Endodermal cell (in vitro differentiated cells): ENCODE data around the gene KLHL18. TPM values are rescaled to one million over a fixed set of nuclear protein-coding genes. Genes with fewer than 3 reads are reported as not detected.

Source experiments
- DNase-seq: peaks from one replicate; pipeline ENCODE4 v3.0.0-alpha.2; 2017
- H3K27ac ChIP-seq: 2 replicates; pipeline ENCODE4 v1.5.1; 2013; ENCODE audit warnings: mild to moderate bottlenecking, low read depth, low read length, moderate library complexity
- H3K27me3 ChIP-seq: 2 replicates; pipeline ENCODE4 v1.6.1; 2013; ENCODE audit warnings: mild to moderate bottlenecking, low read length, moderate library complexity; ENCODE audit not compliant: insufficient read depth, control insufficient read depth, poor library complexity, severe bottlenecking
- H3K36me3 ChIP-seq: 2 replicates; pipeline ENCODE4 v1.7.0; 2013; ENCODE audit warnings: mild to moderate bottlenecking, low read length, moderate library complexity; ENCODE audit not compliant: control insufficient read depth, insufficient read depth
- H3K4me1 ChIP-seq: one replicate; pipeline ENCODE4 v1.7.0; 2013; ENCODE audit warnings: low read length; ENCODE audit not compliant: control insufficient read depth, insufficient read depth
- H3K4me3 ChIP-seq: 2 replicates; pipeline ENCODE4 v1.5.1; 2013; ENCODE audit warnings: mild to moderate bottlenecking, low read length, moderate library complexity
- H3K9ac ChIP-seq: 2 replicates; pipeline ENCODE4 v1.6.1; 2013; ENCODE audit warnings: mild to moderate bottlenecking, low read length, moderate library complexity; ENCODE audit not compliant: poor library complexity, severe bottlenecking; ENCODE audit errors: extremely low read depth
- H3K9me3 ChIP-seq: 2 replicates; pipeline ENCODE4 v1.6.1; 2013; ENCODE audit warnings: mild to moderate bottlenecking, low read length, moderate library complexity; ENCODE audit not compliant: control insufficient read depth
- H3K27ac Mint-ChIP-seq: 2 replicates; pipeline ENCODE4 v1.8.0; 2020; ENCODE audit warnings: mixed read lengths
- H3K27me3 Mint-ChIP-seq: 2 replicates; pipeline ENCODE4 v1.8.0; 2021; ENCODE audit warnings: mild to moderate bottlenecking, mixed read lengths; ENCODE audit not compliant: insufficient read depth
- H3K36me3 Mint-ChIP-seq: 2 replicates; pipeline ENCODE4 v1.8.0; 2020; ENCODE audit warnings: low read depth, mixed read lengths
- H3K4me1 Mint-ChIP-seq: 2 replicates; pipeline ENCODE4 v1.8.0; 2020; ENCODE audit warnings: mixed read lengths
- H3K4me3 Mint-ChIP-seq: 2 replicates; pipeline ENCODE4 v1.8.0; 2020; ENCODE audit warnings: mild to moderate bottlenecking, moderate library complexity, mixed read lengths
- H3K9me3 Mint-ChIP-seq: 2 replicates; pipeline ENCODE4 v1.8.0; 2020; ENCODE audit warnings: mild to moderate bottlenecking, mixed read lengths
- WGBS, 2 experiments: methylation state at CpG; one replicate each; pipeline versions ENCODE4 v1.1.5 to v1.1.7; 2013; ENCODE audit warnings: missing lambda C conversion rate in 2 of 2, mixed read lengths in 1 of 2; ENCODE audit not compliant: insufficient coverage in 1 of 2, insufficient read length in 1 of 2; 5-methylcytosine and 5-hydroxymethylcytosine counted together
- total RNA-seq, 2 donors: library from RNA; stranded (reverse); fragmentation: NEBNext Ultra II Directional in 1 of 2; extraction: Animal tissue kit (Norgen Biotek cat#: 25700) in 1 of 2; gene quantifications; 2 replicates in 1 of 2; 3 replicates in 1 of 2; pipeline ENCODE4 v1.2.1, GENCODE V29; 2021
- TF ChIP-seq, protein P1 (sequence below): fragments of 200-600 bp; sonication (generic); conservative IDR thresholded peaks from 2 replicates; pipeline ENCODE4 v1.5.0; 2021; ENCODE audit warnings: antibody characterized with exemption, mild to moderate bottlenecking

KLHL18 gene
- total RNA-seq, 2 donors from 2014 or later = 20.7 to 28.3 TPM

DNA sequence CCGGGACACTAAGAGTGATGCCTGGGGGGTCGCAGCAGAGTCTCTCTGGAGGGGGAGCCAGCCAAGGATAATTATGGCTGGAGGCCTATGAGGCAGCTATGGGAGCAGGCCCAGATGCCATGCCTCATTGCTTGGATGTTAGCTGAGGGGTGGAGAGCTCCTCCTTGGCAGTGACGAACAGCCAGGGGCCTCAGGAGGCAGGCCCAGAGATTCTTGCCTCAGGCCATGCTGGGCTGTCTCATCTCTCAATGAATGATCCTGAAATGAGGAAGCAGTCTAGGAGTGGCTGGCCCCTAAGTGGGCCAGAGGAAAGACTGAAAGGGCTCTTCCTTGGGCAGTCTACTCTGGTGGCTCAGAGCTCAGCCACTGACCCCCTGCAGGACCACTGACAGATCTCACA is 21.4 kb upstream of the KLHL18 start:
- H3K4me3 Mint-ChIP-seq = no peak overlapping the region
- no peaks in the 10 kb centered on the region for H3K36me3 ChIP-seq
- no peaks in the 10 kb centered on the region for H3K9me3 Mint-ChIP-seq
- WGBS, 2 experiments = 90 to 92% methylated on average over 3 of the region's 3 CpGs
- TF ChIP-seq, protein P1, sequence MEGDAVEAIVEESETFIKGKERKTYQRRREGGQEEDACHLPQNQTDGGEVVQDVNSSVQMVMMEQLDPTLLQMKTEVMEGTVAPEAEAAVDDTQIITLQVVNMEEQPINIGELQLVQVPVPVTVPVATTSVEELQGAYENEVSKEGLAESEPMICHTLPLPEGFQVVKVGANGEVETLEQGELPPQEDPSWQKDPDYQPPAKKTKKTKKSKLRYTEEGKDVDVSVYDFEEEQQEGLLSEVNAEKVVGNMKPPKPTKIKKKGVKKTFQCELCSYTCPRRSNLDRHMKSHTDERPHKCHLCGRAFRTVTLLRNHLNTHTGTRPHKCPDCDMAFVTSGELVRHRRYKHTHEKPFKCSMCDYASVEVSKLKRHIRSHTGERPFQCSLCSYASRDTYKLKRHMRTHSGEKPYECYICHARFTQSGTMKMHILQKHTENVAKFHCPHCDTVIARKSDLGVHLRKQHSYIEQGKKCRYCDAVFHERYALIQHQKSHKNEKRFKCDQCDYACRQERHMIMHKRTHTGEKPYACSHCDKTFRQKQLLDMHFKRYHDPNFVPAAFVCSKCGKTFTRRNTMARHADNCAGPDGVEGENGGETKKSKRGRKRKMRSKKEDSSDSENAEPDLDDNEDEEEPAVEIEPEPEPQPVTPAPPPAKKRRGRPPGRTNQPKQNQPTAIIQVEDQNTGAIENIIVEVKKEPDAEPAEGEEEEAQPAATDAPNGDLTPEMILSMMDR = no peak
- H3K4me3 ChIP-seq = no peak overlapping the region
- no peaks in the 10 kb centered on the region for H3K4me1 ChIP-seq
- no peak overlapping the region for H3K9ac ChIP-seq
- H3K27ac Mint-ChIP-seq = no peak overlapping the region
- H3K27ac ChIP-seq = no peak overlapping the region
- H3K27me3 Mint-ChIP-seq = no peaks in the 10 kb centered on the region
- no peaks in the 10 kb centered on the region for H3K27me3 ChIP-seq
- H3K36me3 Mint-ChIP-seq = no peaks in the 10 kb centered on the region
- DNase-seq = no peak
- no peaks in the 10 kb centered on the region for H3K9me3 ChIP-seq
- peaks cover 14% of the 10 kb centered on the region for H3K4me1 Mint-ChIP-seq

DNA sequence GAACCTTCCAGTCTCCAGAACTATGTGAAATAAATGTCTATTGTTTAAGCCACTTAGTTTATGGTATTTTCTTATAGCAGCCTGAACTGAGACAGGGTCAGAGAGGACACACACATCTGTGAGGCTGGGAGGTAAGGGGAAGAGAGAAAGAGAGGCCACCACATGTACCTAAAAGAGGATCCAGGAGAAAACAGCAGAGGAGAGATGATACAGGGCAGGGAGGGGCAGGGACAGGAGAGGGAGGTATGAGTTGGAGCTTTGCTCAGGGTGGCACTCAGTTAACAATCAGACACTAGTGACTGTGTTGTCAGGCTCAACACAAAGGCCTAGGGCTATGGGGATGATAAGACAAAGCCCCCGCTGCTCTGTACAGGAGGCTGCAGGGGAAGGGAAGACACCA is 17.7 kb upstream of the KLHL18 start:
- Mint-ChIP-seq H3K27ac (no peak overlapping the region), H3K9me3 (no peaks in the 10 kb centered on the region), H3K27me3 (no peaks in the 10 kb centered on the region), H3K4me1 (peaks cover 8% of the 10 kb centered on the region), H3K4me3 (no peak overlapping the region), H3K36me3 (peaks cover 1% of the 10 kb centered on the region)
- TF ChIP-seq, protein P1 = no peak
- no peak for DNase-seq
- no peaks in the 10 kb centered on the region for H3K4me1 ChIP-seq
- no peaks in the 10 kb centered on the region for H3K27me3 ChIP-seq
- H3K9me3 ChIP-seq = no peaks in the 10 kb centered on the region
- H3K27ac ChIP-seq = no peak overlapping the region
- no peak overlapping the region for H3K4me3 ChIP-seq
- no peaks in the 10 kb centered on the region for H3K36me3 ChIP-seq
- 93 to 100% methylated on average over 1 of the region's 1 CpG for WGBS, 2 experiments
- no peak overlapping the region for H3K9ac ChIP-seq

- peaks cover 1% of the 10 kb centered on the region for H3K36me3 Mint-ChIP-seq
- no peak overlapping the region for H3K27ac Mint-ChIP-seq
- H3K27me3 Mint-ChIP-seq = no peaks in the 10 kb centered on the region
- no peaks in the 10 kb centered on the region for H3K9me3 ChIP-seq
- no peaks in the 10 kb centered on the region for H3K27me3 ChIP-seq
- no peaks in the 10 kb centered on the region for H3K9me3 Mint-ChIP-seq
- DNase-seq = no peak
- TF ChIP-seq, protein P1 = no peak
- H3K4me3 Mint-ChIP-seq = no peak overlapping the region
- WGBS, 2 experiments = 95 to 100% methylated on average over 8 to 10 of the region's 10 CpGs
- H3K36me3 ChIP-seq = no peaks in the 10 kb centered on the region
- peaks cover 1% of the 10 kb centered on the region for H3K4me1 Mint-ChIP-seq
- no peaks in the 10 kb centered on the region for H3K4me1 ChIP-seq
- no peak overlapping the region for H3K27ac ChIP-seq
- H3K4me3 ChIP-seq = no peak overlapping the region
- no peak overlapping the region for H3K9ac ChIP-seq
Observed at GRCh38 chr3:47265725-47266428, 16.9 kb upstream of the KLHL18 start.
